CD8-positive, alpha-beta memory T cell (primary cell): ENCODE measurements around the gene SFTPA2. TPM values are rescaled to one million over a fixed set of nuclear protein-coding genes. Genes with fewer than 3 reads are reported as not detected.
"Not testable (repeated sequence)": the region's sequence is repeated elsewhere in the genome, so short reads cannot be mapped to it uniquely, and the experiment has no call there.

ENCODE experiments used
- CTCF ChIA-PET: fragments of 350-600 bp; sonication (Branson Sonifier 250); formaldehyde crosslinking; loops from one replicate; lab custom pipeline; 2021; ENCODE audit warnings: antibody characterized with exemption; lab: Charles Lee
- POLR2A ChIA-PET: fragments of 350-600 bp; sonication (Branson Sonifier 250); formaldehyde crosslinking; loops from one replicate; lab custom pipeline; 2021; ENCODE audit warnings: antibody characterized with exemption; lab: Charles Lee
- DNase-seq, 5 donors: peaks; one replicate each; pipeline versions ENCODE4 v3.0.0 to v3.0.0-alpha.2; 2020 to 2022; ENCODE audit warnings: mixed read lengths in 1 of 5
- H3K27ac ChIP-seq: one replicate; pipeline ENCODE4 v1.7.0; 2013; ENCODE audit warnings: low read depth, mild to moderate bottlenecking, low read length, moderate library complexity
- H3K27me3 ChIP-seq: 2 replicates; pipeline ENCODE4 v1.7.0; 2013; ENCODE audit warnings: low read length, mild to moderate bottlenecking; ENCODE audit not compliant: insufficient read depth, poor library complexity, severe bottlenecking
- H3K36me3 ChIP-seq: 2 replicates; pipeline ENCODE4 v1.7.0; 2013; ENCODE audit warnings: mild to moderate bottlenecking, low read length, moderate library complexity; ENCODE audit not compliant: insufficient read depth
- H3K4me1 ChIP-seq: 2 replicates; pipeline ENCODE4 v1.7.0; 2013; ENCODE audit warnings: mild to moderate bottlenecking, low read length, moderate library complexity; ENCODE audit not compliant: insufficient read depth
- H3K4me3 ChIP-seq: 2 replicates; pipeline ENCODE4 v1.7.0; 2013; ENCODE audit warnings: mild to moderate bottlenecking, low read length
- H3K9me3 ChIP-seq: 2 replicates; pipeline ENCODE4 v1.7.0; 2013; ENCODE audit warnings: mild to moderate bottlenecking, low read length
- H3K27ac Mint-ChIP-seq, 8 donors: one replicate each; pipeline ENCODE4 v1.8.0; 2020 to 2021; ENCODE audit warnings: mixed read lengths in 8 of 8, mild to moderate bottlenecking in 6 of 8, inconsistent platforms in 3 of 8, moderate library complexity in 3 of 8
- H3K27me3 Mint-ChIP-seq, 2 donors: one replicate each; pipeline ENCODE4 v1.8.0; 2020 to 2021; ENCODE audit warnings: mixed read lengths in 2 of 2, mild to moderate bottlenecking in 1 of 2, moderate library complexity in 1 of 2
- H3K36me3 Mint-ChIP-seq, 3 donors: one replicate each; pipeline ENCODE4 v1.8.0; 2020 to 2021; ENCODE audit warnings: mixed read lengths in 3 of 3, inconsistent platforms in 1 of 3, mild to moderate bottlenecking in 1 of 3
- H3K4me1 Mint-ChIP-seq, 3 donors: one replicate each; pipeline ENCODE4 v1.8.0; 2020 to 2021; ENCODE audit warnings: mixed read lengths in 3 of 3, inconsistent platforms in 1 of 3, mild to moderate bottlenecking in 1 of 3
- H3K4me3 Mint-ChIP-seq, 7 donors: one replicate each; pipeline ENCODE4 v1.8.0; 2020 to 2021; ENCODE audit warnings: mixed read lengths in 7 of 7, mild to moderate bottlenecking in 6 of 7, moderate library complexity in 4 of 7, inconsistent platforms in 2 of 7
- H3K9me3 Mint-ChIP-seq, 5 donors: one replicate each; pipeline ENCODE4 v1.8.0; 2020 to 2022; ENCODE audit warnings: mixed read lengths in 5 of 5, mild to moderate bottlenecking in 3 of 5, moderate library complexity in 2 of 5, inconsistent platforms in 1 of 5
- polyA plus RNA-seq: library from polyadenylated mRNA; unstranded; fragments of 300-500 nt; fragmentation: Illumina TruSeq; gene quantifications from one replicate; pipeline ENCODE4 v1.2.3, GENCODE V29; 2021
- total RNA-seq, 2 experiments: library from RNA; stranded (reverse); gene quantifications; one replicate each; pipeline ENCODE4 v1.2.3, GENCODE V29; 2021

The SFTPA2 gene
- total and polyA plus RNA-seq, 3 experiments from 2014 or later, result not detected

DNA sequence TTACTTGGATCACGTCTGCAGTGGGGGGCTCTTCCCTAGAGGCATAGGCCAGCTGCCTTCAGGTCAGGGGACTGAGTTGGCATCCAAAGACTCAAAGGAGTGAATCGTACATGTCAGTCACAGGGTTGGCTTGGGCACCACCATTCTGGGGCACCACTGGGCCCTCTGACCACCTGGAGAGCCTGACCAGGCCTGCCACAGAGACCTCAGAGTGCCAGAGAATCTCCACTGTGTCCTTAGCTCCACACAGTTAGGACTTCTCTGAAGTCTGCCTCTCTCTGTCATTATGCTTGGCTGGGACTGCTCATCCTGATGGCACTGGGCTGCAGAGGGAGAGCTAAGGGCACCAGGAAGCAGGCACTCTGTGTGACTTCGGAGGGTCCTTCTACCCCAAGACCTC, 34.4 kb upstream of the SFTPA2 start:
- H3K9me3 Mint-ChIP-seq, result peaks cover 13 to 24% (median 15%) of the 10 kb centered on the region in 5 donors
- POLR2A ChIA-PET, H3K4me1 Mint-ChIP-seq, CTCF ChIA-PET, H3K9me3 ChIP-seq, DNase-seq, H3K4me3 ChIP-seq, H3K36me3 ChIP-seq, H3K4me1 ChIP-seq, H3K27me3 ChIP-seq, H3K27ac ChIP-seq, H3K4me3 Mint-ChIP-seq, H3K27ac Mint-ChIP-seq: not testable (repeated sequence)
- peaks cover 0 to 17% (median 4%) of the 10 kb centered on the region in 3 donors for H3K36me3 Mint-ChIP-seq
- peaks cover 24 to 65% of the 10 kb centered on the region in 2 donors for H3K27me3 Mint-ChIP-seq

DNA sequence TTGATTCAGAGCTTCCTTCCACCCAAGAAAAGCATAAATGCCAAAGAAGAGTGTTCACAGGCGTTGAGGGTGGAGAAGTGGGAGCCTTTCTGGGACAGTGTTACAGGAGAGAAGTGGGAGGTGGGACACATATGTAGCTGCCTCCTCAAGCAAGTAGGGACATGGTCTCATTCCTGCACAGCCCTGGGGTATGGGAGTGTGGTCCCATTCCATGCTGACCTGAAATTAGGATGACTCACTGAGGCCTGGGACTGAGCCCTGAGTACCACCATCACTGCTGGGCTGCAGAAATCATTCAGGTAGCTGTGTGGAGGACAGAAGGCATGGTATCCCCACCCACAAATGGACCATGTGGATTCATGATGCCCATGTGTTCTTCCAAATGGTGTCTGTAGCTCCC, 33.2 kb upstream of the SFTPA2 start:
- Histone ChIP-seq H3K9me3 (no peaks in the 10 kb centered on the region), H3K4me3 (no peak overlapping the region), H3K4me1 (no peaks in the 10 kb centered on the region), H3K27ac (no peak overlapping the region), H3K27me3 (no peaks in the 10 kb centered on the region), H3K36me3 (no peaks in the 10 kb centered on the region)
- Mint-ChIP-seq H3K36me3 (peaks cover 0 to 12% (median 4%) of the 10 kb centered on the region in 3 donors), H3K9me3 (peaks cover 10 to 19% (median 13%) of the 10 kb centered on the region in 5 donors), H3K4me3 (no peak overlapping the region), H3K4me1 (no peaks in the 10 kb centered on the region), H3K27ac (no peak overlapping the region), H3K27me3 (peaks cover 22 to 65% of the 10 kb centered on the region in 2 donors)
- no peak for DNase-seq
- ChIA-PET CTCF (no interaction called here), POLR2A (no interaction called here)

DNA sequence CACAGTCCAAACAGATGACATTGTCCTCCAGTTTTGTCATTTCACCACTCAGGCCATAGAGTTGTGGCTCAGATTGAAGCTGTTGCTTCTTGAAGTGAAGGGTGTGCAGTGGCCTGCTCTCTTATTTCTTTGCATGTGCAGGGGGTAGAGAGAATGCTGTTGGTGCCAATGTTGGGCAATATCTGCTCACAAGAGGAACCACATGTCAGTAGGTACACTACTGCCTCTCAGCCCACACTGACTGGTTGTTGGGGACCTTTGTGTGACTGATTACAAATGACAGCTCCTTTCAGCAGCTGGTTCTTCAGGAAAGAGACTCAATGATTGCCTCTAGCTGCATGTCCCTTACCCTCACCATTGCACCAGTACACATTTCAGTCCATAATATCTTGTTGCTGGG, 28.6 kb upstream of the SFTPA2 start:
- Mint-ChIP-seq H3K36me3 (no peaks in the 10 kb centered on the region), H3K27me3 (peaks cover 14 to 56% of the 10 kb centered on the region in 2 donors), H3K27ac (peak overlapping the region in 1 of 8 donors; percentile 40), H3K4me3 (no peak overlapping the region), H3K4me1 (no peaks in the 10 kb centered on the region), H3K9me3 (peaks cover 0 to 2% (median 0%) of the 10 kb centered on the region in 5 donors)
- Histone ChIP-seq H3K27me3 (peaks cover 3% of the 10 kb centered on the region), H3K36me3 (no peaks in the 10 kb centered on the region), H3K4me1 (no peaks in the 10 kb centered on the region), H3K27ac (no peak overlapping the region), H3K9me3 (no peaks in the 10 kb centered on the region), H3K4me3 (no peak overlapping the region)
- no peak for DNase-seq
- POLR2A ChIA-PET, result no interaction called here
- CTCF ChIA-PET, result no interaction called here

DNA sequence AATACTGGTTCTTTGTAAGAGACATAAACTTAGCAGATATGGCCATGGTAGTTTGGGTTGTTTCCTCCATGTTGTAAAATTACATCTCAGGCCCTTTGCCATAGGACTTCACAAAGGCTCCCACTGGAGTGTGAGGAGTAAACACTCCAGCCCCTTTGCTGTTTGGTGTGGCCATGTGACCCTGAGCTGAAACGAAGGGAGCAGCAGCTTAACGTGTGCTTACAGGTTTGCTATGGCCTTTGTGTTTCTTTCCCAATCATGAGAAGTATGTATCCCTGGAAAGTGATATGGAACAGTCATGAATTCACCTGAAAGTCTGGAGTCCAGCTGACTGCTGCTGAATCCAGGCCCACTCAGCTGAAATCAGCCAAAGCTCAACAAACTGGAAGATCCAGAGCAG, 26.7 kb upstream of the SFTPA2 start:
- DNase-seq, result no peak
- ChIA-PET CTCF (no interaction called here), POLR2A (no interaction called here)
- H3K36me3 Mint-ChIP-seq, result no peaks in the 10 kb centered on the region
- peaks cover 10 to 49% of the 10 kb centered on the region in 2 donors for H3K27me3 Mint-ChIP-seq
- Histone ChIP-seq H3K27ac (no peak overlapping the region), H3K4me1 (no peaks in the 10 kb centered on the region), H3K9me3 (no peaks in the 10 kb centered on the region), H3K4me3 (no peak overlapping the region), H3K36me3 (no peaks in the 10 kb centered on the region), H3K27me3 (peaks cover 3% of the 10 kb centered on the region)
- H3K9me3 Mint-ChIP-seq, result peaks cover 0 to 2% (median 0%) of the 10 kb centered on the region in 5 donors
- no peak overlapping the region for H3K4me3 Mint-ChIP-seq
- H3K4me1 Mint-ChIP-seq, result peaks cover 0 to 6% (median 2%) of the 10 kb centered on the region in 3 donors
- no peak overlapping the region for H3K27ac Mint-ChIP-seq

DNA sequence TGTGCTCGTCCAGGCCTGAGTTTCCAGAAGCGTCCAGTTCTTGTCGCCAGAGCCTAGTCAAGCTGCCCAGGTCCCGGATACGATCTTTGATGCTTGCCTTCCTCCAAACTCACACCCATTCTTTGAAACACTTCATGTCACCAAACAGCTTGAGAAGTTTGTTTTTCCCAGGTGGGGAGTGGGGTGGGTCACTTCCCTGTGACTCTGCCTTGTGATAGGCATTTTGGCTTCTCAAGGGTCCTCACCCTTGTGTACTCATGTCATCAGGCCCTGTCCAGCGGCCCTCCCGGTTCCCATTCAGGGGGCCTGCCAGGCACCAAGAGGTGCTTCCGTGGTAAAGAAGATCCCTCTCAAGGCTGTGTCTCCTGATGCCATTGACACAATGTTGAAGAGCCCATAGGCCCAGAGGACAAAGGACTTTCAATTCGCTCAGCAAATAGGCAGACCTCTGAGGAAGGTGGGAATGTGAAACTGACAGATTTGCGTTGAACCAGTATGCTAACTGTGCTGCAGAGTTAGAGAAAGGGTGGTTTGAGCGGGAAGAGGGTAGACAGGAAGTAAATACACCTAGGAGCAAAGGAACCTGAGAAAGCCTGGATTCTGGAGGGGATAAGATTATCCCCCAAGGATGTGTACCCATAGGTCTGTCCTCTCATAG, 25.8 kb upstream of the SFTPA2 start:
- Histone ChIP-seq H3K9me3 (no peaks in the 10 kb centered on the region), H3K4me3 (no peak overlapping the region), H3K36me3 (no peaks in the 10 kb centered on the region), H3K27ac (no peak overlapping the region), H3K27me3 (peaks cover 3% of the 10 kb centered on the region), H3K4me1 (no peaks in the 10 kb centered on the region)
- Mint-ChIP-seq H3K4me3 (no peak overlapping the region), H3K36me3 (no peaks in the 10 kb centered on the region), H3K4me1 (peaks cover 0 to 6% (median 2%) of the 10 kb centered on the region in 3 donors), H3K27ac (peak overlapping the region in 1 of 8 donors; percentile 74), H3K9me3 (peaks cover 0 to 1% (median 0%) of the 10 kb centered on the region in 5 donors), H3K27me3 (peaks cover 10 to 42% of the 10 kb centered on the region in 2 donors)
- no peak for DNase-seq
- ChIA-PET CTCF (no interaction called here), POLR2A (no interaction called here)

DNA sequence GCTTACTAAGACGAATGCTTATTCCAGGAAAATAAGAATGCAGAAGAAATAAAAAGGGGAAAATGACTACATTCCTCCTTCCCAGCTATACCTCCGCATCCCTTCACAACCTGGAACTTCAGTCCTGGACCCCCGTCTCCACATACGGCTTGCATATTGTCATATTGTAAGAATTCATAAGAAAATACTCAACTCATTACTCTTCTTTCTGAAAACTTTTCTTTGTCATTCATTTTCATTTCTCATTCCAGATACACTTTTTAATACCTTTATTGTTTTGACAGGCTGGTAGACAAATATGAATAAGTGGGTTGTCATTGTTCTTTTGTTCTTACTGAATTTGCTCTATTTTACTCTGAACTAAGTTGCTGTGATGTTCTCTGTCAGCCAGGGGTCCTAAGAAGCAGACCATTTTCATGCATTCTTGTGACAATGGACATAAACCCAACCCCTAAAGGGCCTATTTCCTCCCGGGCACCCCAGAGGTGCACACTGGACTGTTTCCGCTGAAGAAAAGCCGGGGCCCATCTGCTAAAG, 23.3 kb upstream of the SFTPA2 start:
- Mint-ChIP-seq H3K27ac (no peak overlapping the region), H3K4me3 (no peak overlapping the region), H3K36me3 (no peaks in the 10 kb centered on the region), H3K4me1 (peaks cover 0 to 6% (median 2%) of the 10 kb centered on the region in 3 donors), H3K9me3 (no peaks in the 10 kb centered on the region), H3K27me3 (peaks cover 2 to 27% of the 10 kb centered on the region in 2 donors)
- no peaks in the 10 kb centered on the region for H3K9me3 ChIP-seq
- no peak overlapping the region for H3K4me3 ChIP-seq
- H3K27me3 ChIP-seq, result peaks cover 3% of the 10 kb centered on the region
- no peak overlapping the region for H3K27ac ChIP-seq
- no peaks in the 10 kb centered on the region for H3K4me1 ChIP-seq
- no peak for DNase-seq
- ChIA-PET CTCF (no interaction called here), POLR2A (no interaction called here)
- no peaks in the 10 kb centered on the region for H3K36me3 ChIP-seq

DNA sequence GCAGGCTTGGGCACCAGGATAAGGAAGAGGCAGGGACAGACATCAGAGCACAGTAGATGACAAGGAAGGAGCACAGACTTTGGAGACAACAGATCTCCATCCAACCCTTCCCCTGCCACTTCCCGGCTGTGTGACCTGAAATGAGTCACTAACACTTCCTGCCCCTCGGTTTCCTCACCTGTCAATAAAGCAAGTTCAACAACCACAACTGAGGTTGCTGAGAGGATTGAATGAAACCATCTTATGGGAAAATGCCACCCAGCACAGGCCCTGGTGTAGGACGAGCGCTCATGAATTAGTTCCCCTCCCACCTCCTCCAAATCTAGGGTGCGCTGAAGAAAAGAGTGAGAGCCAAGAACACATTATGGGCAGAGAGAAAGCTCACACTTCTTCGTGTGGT, 22.7 kb upstream of the SFTPA2 start:
- POLR2A ChIA-PET, H3K36me3 ChIP-seq, H3K9me3 Mint-ChIP-seq, H3K27ac Mint-ChIP-seq, H3K27ac ChIP-seq, H3K27me3 ChIP-seq, H3K9me3 ChIP-seq, H3K4me3 ChIP-seq, DNase-seq, H3K4me3 Mint-ChIP-seq, H3K4me1 Mint-ChIP-seq, H3K36me3 Mint-ChIP-seq, CTCF ChIA-PET, H3K4me1 ChIP-seq: not testable (repeated sequence)
- peaks cover 2 to 28% of the 10 kb centered on the region in 2 donors for H3K27me3 Mint-ChIP-seq

DNA sequence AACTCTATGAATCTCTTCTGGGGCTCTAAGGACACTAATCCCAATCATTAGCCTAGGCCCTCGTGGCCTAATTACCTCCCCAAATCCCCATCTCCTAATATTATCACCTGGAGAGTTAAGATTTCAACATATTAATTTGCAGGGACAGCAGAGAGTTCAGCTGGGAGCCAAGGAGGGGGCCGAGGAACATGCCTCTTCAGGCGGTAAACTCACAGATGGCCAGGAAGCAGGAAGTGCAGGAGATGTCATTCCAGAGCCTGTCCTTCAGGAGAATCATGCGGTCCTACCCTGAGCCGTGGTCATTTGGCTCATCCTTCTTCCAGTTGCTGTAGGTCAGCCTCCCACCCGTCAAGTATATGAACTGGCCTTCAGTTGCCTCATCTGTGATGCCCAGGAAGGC, 21.9 kb upstream of the SFTPA2 start:
- peaks cover 5 to 32% of the 10 kb centered on the region in 2 donors for H3K27me3 Mint-ChIP-seq
- H3K36me3 Mint-ChIP-seq, result no peaks in the 10 kb centered on the region
- Histone ChIP-seq H3K9me3 (no peaks in the 10 kb centered on the region), H3K27ac (no peak overlapping the region), H3K27me3 (no peaks in the 10 kb centered on the region), H3K36me3 (no peaks in the 10 kb centered on the region), H3K4me3 (no peak overlapping the region), H3K4me1 (no peaks in the 10 kb centered on the region)
- POLR2A ChIA-PET, result no interaction called here
- CTCF ChIA-PET, result no interaction called here
- no peaks in the 10 kb centered on the region for H3K9me3 Mint-ChIP-seq
- no peak overlapping the region for H3K4me3 Mint-ChIP-seq
- H3K27ac Mint-ChIP-seq, result no peak overlapping the region
- peaks cover 0 to 6% (median 2%) of the 10 kb centered on the region in 3 donors for H3K4me1 Mint-ChIP-seq
- DNase-seq, result no peak
